Astrocyte (in vitro differentiated cells and primary cell): Measurements from ENCODE around the gene RAB40C. TPM values are rescaled to one million over a fixed set of nuclear protein-coding genes. Genes with fewer than 3 reads are reported as not detected.

Experiments used
- DNase-seq: peaks from one replicate; pipeline ENCODE4 v3.0.0-alpha.2; 2010; ENCODE audit warnings: low read depth
- FAIRE-seq: peaks from 2 replicates; lab custom pipeline; 2011; peaks lifted over from hg19 to GRCh38; lab: Jason Lieb, UNC
- H2AFZ ChIP-seq: 2 replicates; pipeline ENCODE4 v1.6.0; 2012; ENCODE audit warnings: low read depth, low read length, inconsistent platforms
- H3K27ac ChIP-seq: 2 replicates; pipeline ENCODE4 v1.5.1; 2011; ENCODE audit warnings: low read depth, low read length, inconsistent platforms
- H3K27me3 ChIP-seq: 2 replicates; pipeline ENCODE4 v1.6.0; 2011; ENCODE audit warnings: low read length, inconsistent platforms; ENCODE audit not compliant: insufficient read depth
- H3K36me3 ChIP-seq: 2 replicates; pipeline ENCODE4 v1.5.1; 2011; ENCODE audit warnings: low read length, inconsistent platforms; ENCODE audit not compliant: insufficient read depth
- H3K4me1 ChIP-seq: 2 replicates; pipeline ENCODE4 v1.5.1; 2011; ENCODE audit warnings: low read length, inconsistent platforms; ENCODE audit not compliant: insufficient read depth
- H3K4me2 ChIP-seq: 2 replicates; pipeline ENCODE4 v1.6.0; 2012; ENCODE audit warnings: low read length, inconsistent platforms
- H3K4me3 ChIP-seq: 2 replicates; pipeline ENCODE4 v1.5.1; 2011; ENCODE audit warnings: low read depth, mild to moderate bottlenecking, low read length, inconsistent platforms; ENCODE audit not compliant: insufficient read depth
- H3K79me2 ChIP-seq: 2 replicates; pipeline ENCODE4 v1.6.0; 2012; ENCODE audit warnings: mild to moderate bottlenecking, low read length, inconsistent platforms; ENCODE audit not compliant: insufficient read depth
- H3K9ac ChIP-seq: 2 replicates; pipeline ENCODE4 v1.6.0; 2012; ENCODE audit warnings: mild to moderate bottlenecking, low read length, inconsistent platforms
- H3K9me3 ChIP-seq: 2 replicates; pipeline ENCODE4 v1.5.1; 2012; ENCODE audit warnings: low read depth, mild to moderate bottlenecking, low read length, inconsistent platforms; ENCODE audit not compliant: insufficient read depth
- H4K20me1 ChIP-seq: 2 replicates; pipeline ENCODE4 v1.6.0; 2012; ENCODE audit warnings: low read length, inconsistent platforms; ENCODE audit not compliant: insufficient read depth
- H3K27ac Mint-ChIP-seq: one replicate; pipeline ENCODE4 v1.8.0; 2021; ENCODE audit warnings: mild to moderate bottlenecking, mixed read lengths; ENCODE audit not compliant: unreplicated experiment
- H3K27me3 Mint-ChIP-seq: one replicate; pipeline ENCODE4 v1.8.0; 2021; ENCODE audit warnings: low read depth, mixed read lengths; ENCODE audit not compliant: unreplicated experiment
- H3K36me3 Mint-ChIP-seq: one replicate; pipeline ENCODE4 v1.8.0; 2021; ENCODE audit warnings: low read depth, mixed read lengths; ENCODE audit not compliant: unreplicated experiment
- H3K4me1 Mint-ChIP-seq: one replicate; pipeline ENCODE4 v1.8.0; 2021; ENCODE audit warnings: low read depth, mixed read lengths; ENCODE audit not compliant: unreplicated experiment
- H3K4me3 Mint-ChIP-seq: one replicate; pipeline ENCODE4 v1.8.0; 2021; ENCODE audit warnings: mild to moderate bottlenecking, moderate library complexity, mixed read lengths; ENCODE audit not compliant: unreplicated experiment
- H3K9me3 Mint-ChIP-seq: one replicate; pipeline ENCODE4 v1.8.0; 2021; ENCODE audit warnings: mild to moderate bottlenecking, mixed read lengths; ENCODE audit not compliant: unreplicated experiment
- CTCF ChIP-seq: IDR thresholded peaks from 2 replicates; pipeline ENCODE4 v1.5.1; 2011; ENCODE audit warnings: low read depth, mild to moderate bottlenecking, inconsistent platforms, low read length, moderate library complexity; ENCODE audit not compliant: insufficient read depth
- EZH2 ChIP-seq: IDR thresholded peaks from 2 replicates; pipeline ENCODE4 v1.6.1; 2012; ENCODE audit warnings: mild to moderate bottlenecking, low read length, inconsistent platforms; ENCODE audit not compliant: insufficient read depth
- total RNA-seq: library from RNA; stranded (reverse); gene quantifications from 2 replicates; pipeline ENCODE4 v1.2.1, GENCODE V29; 2021

RAB40C gene
- total RNA-seq, 1 donor from 2014 or later, result 13.0 TPM

GRCh38 chr16:561957-562938, 27.6 kb upstream of the RAB40C start:
- H2AFZ ChIP-seq, result no peak overlapping the region
- FAIRE-seq (no peak), DNase-seq (no peak)
- no peak overlapping the region for H3K4me3 Mint-ChIP-seq
- H3K36me3 ChIP-seq, result no peaks in the 10 kb centered on the region
- H3K4me2 ChIP-seq, result no peak overlapping the region
- no peaks in the 10 kb centered on the region for H3K4me1 Mint-ChIP-seq
- H3K27me3 Mint-ChIP-seq, result peaks cover 10% of the 10 kb centered on the region
- H3K27me3 ChIP-seq, result peaks cover 21% of the 10 kb centered on the region
- H3K4me1 ChIP-seq, result peaks cover 7% of the 10 kb centered on the region
- H4K20me1 ChIP-seq, result no peaks in the 10 kb centered on the region
- H3K9ac ChIP-seq, result no peak overlapping the region
- H3K9me3 Mint-ChIP-seq, result no peaks in the 10 kb centered on the region
- H3K4me3 ChIP-seq, result no peak overlapping the region
- H3K27ac ChIP-seq, result no peak overlapping the region
- TF ChIP-seq EZH2, result no peak
- TF ChIP-seq CTCF, result no peak
- no peaks in the 10 kb centered on the region for H3K36me3 Mint-ChIP-seq
- no peaks in the 10 kb centered on the region for H3K9me3 ChIP-seq
- H3K27ac Mint-ChIP-seq, result no peak overlapping the region
- no peaks in the 10 kb centered on the region for H3K79me2 ChIP-seq

GRCh38 chr16:563072-563644, 26.7 kb upstream of the RAB40C start:
- Mint-ChIP-seq H3K4me3 (no peak overlapping the region), H3K36me3 (no peaks in the 10 kb centered on the region), H3K9me3 (no peaks in the 10 kb centered on the region), H3K27ac (no peak overlapping the region), H3K27me3 (peaks cover 10% of the 10 kb centered on the region), H3K4me1 (no peaks in the 10 kb centered on the region)
- no peaks in the 10 kb centered on the region for H3K79me2 ChIP-seq
- H4K20me1 ChIP-seq, result no peaks in the 10 kb centered on the region
- no peak overlapping the region for H3K4me2 ChIP-seq
- no peak for FAIRE-seq
- H3K9me3 ChIP-seq, result no peaks in the 10 kb centered on the region
- no peaks in the 10 kb centered on the region for H3K36me3 ChIP-seq
- peaks cover 21% of the 10 kb centered on the region for H3K27me3 ChIP-seq
- H3K4me1 ChIP-seq, result peaks cover 7% of the 10 kb centered on the region
- DNase-seq, result no peak
- no peak overlapping the region for H3K9ac ChIP-seq
- H3K27ac ChIP-seq, result no peak overlapping the region
- no peak overlapping the region for H3K4me3 ChIP-seq
- H2AFZ ChIP-seq, result no peak overlapping the region
- TF ChIP-seq EZH2, result no peak
- TF ChIP-seq CTCF, result no peak
